ENCODE measurements around the gene WNK2.
A peak's percentile ranks its signal among the peaks of the same experiment; 100 is the strongest.

WNK2 gene

DNA sequence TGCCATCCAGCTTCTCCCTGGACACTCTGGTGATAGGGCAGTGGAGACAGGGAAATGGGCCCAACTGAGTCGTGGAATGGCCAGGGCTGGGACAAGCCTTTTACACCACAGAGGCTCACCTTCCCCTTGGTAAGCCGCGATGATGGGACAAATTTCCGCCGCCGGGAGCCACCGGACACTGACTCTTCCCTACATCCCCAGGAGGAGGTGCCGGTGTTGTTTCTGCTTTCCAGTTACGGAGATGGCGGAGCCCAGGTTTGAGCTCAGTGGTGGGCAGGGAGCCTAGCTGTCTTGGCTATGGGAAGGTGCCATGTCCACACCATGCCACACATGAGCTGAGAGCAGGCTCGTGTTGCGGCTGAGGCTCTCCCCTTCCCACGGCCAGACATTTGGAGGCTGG lies 19.9 kb upstream of the WNK2 start:
- DNase-seq = no peak

DNA sequence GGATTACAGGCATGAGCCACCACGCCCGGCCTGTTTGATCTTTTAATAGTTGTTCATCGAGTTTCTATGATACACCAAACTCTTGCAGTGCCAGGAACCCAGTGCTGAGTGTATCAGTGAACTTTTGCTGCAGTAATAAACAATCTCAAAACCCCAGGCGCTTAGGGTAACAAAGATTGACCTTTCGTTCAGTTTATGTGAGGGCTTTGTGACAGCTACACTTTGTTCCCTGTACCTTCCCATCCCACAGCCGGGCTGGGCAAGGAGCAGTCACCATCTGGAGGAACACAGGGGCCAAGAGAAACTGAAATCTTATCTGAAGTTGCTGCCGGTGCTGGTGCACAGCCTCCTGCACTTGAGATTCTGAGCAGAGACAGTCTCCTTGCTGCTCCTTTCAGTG lies 17.2 kb upstream of the WNK2 start:
- DNase-seq = no peak

DNA sequence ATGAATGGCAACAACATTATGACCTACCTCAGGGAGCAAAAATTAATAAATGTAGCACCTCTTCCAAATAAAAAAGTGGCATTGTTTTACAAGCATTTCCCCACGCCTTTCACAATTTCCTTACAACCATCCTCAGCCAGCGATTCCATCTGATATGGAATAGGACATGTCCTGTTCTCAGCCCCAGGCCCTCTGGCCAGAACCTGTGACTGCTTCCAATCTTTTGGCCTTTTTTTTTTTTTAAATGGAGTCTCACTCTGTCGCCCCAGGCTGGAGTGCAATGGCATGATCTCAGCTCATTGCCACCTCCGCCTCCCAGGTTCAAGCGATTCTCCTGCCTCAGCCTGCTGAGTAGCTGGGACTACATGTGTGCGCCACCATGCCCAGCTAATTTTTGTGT lies 16.8 kb upstream of the WNK2 start:
- no peak for DNase-seq

DNA sequence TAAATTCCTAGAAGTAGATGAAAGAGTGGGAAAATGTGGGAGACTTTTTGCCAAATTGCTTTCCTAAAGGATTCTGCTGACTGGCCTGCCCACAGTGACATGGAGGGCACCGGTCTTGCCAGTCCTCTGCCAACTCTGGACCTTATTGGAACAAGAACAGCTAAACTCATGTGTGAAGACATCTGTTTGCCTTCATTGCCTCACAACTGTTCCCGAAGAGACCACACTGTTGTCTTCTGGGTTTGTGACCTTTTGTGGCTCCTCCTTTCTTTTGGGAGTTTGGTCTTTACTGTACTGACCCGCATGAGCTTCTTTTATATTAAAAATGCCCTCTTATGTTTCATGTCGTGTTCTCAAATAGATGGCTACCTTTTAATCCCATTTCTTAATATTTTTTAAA lies 16.1 kb upstream of the WNK2 start:
- DNase-seq = no peak

DNA sequence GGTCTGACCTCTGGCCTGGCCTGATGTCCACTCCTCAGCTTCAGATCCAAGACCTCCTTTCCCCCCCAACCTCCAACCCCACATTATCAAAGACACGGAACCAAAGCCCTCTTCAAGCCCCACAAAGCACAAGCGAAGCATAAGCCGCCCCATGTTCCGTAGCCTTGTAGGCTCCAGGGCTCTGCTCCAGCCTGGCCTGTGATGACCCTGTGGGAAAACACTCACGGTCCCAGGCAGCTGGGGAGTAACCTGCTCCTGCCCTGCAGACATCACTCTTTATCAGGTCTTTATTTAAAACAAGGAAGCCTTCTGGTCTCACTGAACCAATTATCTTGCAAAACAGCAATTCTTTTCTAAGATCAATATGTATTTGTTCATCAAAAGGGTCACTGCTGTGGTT lies 15.4 kb upstream of the WNK2 start:
- no peak for DNase-seq

DNA sequence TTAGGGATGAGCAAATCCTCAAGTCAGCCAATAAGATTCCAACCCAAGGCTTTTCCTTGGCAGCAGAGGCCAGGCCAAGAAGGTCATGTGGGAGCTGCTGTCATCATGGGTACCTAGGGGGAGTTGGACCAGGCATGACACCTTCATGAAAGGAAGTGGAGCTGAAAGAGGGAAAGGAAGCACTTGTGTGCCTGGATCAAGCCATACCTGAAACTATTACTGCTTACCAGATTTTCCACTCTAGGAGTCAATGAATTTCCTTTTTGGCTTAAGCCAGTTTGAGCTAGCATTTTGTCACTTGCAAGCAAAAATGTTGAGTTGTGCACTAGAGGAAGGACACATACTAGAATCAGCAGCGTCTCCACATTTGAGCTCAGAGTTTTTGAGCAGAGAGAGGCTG lies 14.5 kb upstream of the WNK2 start:
- DNase-seq = no peak

DNA sequence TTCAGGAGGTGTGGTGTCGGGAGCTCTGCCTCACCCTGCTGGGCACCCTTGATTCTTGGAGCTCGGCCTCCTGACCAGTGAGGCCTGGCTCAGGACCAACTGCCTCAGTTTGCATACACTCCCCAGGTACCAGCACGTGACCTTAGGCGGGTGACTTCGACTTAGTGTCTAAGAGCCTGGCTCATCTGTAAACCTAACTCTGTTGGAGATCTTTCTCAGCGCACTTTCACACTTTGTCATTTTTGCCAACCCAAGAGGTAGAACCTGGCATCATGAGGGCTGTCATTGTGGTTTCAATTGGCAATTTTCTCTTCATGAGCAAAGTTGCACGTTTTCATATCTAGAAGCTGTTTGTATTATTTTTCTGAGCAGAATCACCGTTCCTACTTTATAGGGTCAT lies 13.4 kb upstream of the WNK2 start:
- DNase-seq = no peak

DNA sequence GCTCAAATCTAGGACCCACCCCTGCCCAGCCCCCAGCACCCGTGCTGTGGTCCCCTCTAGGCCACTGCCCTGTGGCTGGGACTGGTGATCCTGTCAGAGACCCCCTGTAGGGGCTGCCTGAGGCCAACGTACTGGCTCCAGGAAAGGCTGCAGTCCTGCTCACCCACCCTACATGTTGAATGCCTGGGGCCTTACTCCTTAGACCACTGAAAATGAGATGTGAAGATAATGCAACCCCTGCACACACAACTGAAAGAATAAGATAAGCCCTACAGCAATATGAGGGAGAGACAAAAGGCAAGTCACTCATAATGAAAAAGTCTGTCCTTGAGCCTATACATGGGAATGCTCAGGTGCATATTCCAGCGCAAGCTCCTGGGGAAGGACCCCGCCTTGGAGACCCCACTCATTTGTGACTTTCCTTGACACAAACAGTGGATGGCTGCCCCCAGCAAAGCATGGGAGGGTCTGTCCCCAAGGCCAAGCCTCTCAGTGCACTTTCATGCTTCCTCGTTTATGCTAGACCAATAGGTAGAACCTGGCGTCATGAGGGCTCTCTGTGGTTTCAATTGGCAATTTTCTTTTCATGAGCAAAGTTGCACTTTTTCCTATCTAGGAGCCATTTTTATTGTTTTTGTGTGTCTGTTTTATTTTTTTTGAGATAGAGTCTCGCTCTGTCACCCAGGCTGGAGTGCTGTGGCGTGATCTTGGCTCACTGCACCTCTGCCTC lies 12.5 kb upstream of the WNK2 start:
- no peak for DNase-seq

DNA sequence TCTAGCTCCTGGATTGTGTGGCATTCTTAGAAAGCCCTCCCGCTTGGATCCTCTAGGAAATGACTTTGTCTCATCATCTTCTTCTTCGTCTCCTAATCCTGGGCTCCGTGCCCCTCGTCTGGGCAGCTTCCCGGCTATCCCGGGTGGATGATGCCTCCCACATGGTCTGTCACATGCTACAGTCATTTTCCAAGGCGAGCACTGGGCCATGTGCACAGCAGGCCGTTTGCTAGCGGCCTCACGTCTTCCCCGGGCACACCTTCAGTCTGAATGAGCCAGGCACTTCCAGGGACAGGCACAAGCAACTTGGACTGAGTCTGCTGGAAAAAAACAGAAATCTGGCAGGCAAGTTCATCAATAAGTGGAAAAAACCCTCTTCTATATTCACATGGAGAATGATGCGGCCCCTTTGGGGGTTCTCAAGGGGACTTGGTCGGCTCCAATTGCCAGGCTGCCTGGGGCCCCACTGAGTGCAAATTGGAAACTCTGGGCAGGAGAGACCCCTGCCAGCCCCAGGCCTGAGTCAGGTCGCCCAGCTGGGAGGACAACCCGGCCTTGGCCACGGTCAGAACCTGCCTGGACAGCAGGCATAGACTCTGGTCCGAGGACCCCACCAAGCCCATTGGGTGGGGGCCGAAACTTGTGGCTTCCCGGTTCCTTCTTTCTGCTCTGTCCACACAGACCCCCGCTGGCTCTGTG lies 11.1 kb upstream of the WNK2 start:
- DNase-seq = no peak

DNA sequence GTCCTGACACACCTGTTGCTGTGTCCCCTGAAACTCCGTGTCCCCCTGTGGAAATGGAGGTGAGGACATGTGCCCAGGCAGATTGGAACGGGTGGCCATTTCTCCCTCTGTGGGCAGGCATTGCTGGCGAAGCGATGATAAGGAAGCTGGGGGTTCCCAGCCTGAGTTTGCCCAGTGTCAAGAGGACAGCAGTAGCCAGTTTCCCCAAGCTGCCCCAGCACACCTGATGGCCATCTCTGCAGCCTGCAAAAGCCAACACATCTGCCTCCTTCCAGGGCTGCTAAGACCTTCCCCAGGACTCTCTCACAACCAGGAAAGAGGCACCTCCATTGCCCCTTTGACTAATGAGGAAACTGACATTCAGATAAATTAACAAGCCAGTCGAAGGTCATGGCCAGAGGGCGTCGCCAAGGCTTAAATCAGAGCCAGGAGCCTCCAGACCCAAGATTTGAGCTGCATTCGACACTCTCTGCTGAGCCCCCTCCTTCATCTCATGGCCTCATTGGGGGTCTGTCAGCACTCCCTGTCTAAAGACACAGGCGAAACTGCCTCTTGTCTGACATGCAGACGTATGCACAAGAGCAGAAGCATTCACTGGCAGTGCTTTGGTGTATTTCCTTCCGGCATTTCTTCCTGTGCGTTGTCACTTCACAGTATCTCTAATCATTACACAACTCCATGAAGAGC lies 10.4 kb upstream of the WNK2 start:
- DNase-seq = no peak

DNA sequence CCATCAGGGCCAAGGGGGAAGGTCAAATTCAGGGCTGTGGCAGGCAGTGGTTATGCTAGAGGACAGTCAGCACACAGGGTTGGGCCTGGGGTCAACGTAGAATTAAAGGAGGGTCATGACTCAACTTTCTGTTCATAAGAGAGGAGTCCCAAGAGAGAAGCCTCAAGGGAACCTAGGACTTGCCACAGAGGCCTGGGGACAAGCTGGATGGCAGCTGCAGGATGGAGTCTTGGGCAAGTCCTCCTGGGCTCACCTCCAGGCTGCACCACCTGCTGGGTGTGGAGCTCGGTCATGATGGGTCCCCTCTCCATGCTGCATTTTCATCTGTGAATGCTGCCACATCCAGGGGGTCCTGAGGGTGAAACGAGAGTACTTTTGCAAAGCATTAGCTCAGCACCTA lies 9.0 kb upstream of the WNK2 start:
- DNase-seq = no peak

DNA sequence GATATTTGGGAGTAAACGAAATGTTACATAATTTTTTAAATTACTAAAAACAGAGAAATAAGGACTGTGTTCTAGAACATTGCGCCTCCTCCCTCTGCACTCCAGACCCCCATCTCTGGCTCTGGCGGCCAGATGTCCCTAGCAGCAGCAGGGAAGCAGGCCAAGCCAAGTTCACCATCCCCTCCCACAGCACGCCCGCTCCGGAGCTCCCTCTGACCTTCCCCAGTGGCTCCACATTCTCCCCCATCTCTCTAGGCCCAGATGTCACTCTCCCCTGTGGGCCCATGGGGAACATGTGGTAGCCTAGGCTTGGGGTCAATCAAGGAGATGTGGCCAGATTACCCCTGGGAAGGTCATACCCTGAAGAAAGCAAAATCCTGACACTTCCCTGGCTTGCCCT lies 6.3 kb upstream of the WNK2 start:
- no peak for DNase-seq

DNA sequence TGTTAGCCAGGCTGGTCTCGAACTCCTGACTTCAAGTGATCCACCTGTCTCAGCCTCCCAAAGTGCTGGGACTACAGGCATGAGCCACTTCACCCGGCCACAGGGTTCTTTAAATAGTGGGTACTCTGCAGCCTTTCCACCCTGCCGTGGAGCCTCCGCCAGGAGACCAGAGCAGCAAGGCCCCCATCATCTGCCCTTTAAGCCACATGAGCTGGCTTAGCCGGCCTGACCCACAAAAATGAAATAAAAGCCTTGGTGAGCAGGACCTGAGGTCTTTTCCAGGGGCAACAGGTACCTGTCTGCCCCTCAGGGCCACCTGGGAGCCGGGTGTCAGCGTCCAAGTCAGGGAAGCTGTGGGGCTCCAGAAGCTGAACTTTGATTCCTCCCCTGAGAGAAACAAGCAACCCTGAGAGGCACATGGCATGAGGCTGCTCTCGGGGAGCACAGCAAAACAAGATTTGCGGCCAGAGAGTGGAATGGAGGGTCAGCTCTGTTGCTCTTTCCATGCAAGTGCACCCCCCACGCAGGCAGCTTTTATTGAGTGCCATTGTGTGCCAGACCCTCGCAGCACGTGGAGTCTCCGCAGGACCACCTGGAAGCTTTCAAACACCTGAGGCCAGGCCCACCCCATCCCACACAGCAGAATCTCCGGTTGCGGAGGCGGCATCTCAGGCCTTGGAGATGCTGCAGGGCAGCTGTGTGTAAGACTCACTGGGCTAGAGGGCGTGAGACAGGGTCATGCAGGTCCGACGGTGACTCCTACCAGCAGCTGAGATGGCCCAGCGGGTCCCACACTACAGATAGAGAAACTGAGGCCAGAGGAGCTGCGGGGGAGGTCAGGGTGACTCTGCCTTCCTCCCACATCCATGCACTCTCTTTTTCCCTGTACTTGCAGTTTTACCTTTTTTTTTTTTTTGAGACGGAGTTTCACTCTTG lies 4.8 kb upstream of the WNK2 start:
- DNase-seq = no peak

DNA sequence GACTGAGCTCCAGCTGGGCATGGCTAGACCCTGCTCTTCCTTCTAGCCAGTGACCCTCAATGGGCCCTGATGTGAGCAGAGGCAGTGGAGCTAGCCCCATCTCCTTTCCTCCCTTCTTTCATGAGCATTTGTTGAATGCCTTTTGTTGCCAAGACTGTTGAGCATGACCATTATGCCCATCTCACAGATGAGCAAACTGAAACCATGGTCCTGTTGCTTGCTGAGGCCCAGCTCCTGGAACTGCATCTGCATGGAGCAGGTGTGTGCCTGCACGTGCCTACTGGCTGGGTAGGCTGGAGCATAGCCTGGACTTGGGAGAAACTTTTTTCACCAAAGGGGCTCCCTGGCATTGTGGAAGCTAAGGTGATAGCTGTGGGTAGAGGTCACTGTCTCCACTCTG lies 3.0 kb upstream of the WNK2 start:
- no peak for DNase-seq

DNA sequence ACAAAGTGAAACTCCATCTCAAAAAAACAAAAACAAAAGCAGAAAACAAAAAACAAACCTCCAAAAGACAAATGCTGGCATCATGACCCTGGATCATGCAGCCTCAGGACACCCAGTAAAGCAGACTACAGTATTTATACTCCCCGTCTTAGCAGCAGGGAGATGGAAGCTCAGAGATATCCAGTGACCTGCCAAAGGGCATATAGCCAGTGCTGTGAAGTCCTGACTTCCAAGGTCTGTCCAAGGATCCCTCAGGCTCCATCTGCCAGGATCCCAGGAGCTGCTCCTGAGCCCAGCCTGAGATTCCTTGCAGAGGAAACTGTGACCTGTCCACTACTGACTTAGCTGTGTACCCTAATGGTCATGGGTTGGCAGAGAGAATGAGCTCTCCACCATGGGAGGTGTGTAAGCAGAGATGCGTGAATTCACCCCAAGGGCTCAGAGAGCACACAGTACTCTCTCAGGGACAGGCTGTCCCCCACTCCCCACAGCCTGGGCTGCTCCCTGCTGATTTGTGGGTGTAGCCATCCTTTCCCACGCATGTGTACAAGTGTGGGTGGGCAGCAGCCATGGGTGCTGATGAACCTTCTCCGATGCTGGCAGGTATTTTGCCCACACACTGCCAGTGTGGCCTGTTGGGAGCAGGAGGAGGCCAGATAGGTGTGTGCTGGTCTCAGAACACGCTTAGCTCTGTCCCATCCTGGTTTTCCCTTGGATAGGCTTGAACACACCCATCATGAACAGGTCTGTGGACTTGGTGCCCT lies 2.1 kb upstream of the WNK2 start:
- no peak for DNase-seq

DNA sequence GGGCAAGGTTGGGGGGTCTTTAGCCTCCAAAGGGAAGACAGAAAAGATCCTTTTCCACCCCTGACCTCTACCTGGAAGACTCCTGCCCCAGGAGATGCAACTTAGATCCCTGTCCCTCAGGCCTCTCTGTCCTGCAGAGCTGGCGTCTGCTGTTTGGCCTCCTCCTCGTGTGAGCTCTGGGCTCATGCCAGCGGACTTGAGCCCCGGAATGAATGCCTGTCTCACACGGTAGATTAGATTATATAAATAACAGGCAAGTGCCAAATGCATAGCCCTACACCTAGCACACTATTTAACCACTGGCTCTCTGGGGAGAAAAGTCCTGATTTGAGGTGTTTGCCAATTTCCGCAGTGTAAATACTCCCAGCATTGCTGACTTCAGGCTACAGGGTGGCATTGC lies 1.4 kb upstream of the WNK2 start:
- no peak for DNase-seq

DNA sequence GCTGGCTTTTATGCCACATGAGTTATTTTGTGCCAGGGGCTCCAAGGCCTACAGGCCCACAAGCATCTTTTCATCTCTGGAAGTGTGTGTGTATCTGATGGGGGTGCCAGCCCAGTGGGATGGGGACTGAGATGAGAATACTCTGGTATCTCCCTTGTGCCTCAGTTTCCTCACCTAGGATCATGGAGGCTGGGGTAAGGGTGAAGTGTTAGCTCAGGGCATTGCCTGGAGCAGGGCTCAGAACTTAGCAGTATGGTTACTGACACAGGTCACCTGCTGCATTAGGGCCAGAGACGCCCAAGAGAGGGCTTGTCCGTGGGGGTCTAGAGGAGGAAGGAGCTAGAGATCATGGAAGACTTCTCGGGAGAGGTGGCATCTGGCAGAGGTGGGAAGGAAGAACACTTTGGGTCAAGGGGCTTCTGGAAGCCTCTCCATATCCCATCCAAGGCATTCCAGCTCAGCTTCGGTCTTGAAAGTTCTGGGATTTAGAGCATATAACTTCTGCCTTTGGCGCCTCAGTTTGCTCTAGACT lies 742 bp upstream of the WNK2 start:
- no peak for DNase-seq

DNA sequence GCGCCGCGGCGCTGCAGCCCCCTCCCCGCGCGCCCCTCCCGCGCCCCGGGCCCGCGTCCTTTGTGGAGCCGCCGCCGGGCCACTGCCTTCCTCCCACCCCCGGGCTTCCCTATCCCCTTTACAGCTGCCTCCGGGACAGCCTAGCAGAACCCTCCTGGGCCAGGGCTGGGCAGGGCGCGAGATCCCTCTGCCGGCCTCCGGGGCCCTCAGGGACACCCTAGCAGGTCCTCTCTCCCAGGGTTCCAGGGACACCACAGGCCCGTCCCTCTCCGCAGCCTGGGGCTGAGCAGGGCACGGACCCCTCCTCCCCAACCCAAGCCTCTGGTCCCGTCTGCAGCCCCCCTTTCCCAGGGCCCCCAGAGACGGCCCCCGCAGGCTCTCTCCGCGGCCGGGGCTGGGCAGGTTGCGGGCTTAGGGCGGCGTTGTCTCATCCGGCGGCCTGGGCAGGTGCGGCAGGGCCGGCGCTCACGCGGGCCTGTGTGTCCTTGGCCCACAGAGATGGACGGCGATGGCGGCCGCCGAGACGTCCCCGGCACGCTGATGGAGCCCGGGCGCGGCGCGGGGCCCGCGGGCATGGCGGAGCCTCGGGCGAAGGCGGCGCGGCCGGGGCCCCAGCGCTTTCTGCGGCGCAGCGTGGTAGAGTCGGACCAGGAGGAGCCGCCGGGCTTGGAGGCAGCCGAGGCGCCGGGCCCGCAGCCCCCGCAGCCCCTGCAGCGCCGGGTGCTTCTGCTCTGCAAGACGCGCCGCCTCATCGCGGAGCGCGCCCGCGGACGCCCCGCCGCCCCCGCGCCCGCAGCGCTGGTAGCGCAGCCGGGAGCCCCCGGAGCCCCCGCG lies 710 bp downstream of the WNK2 start:
- DNase-seq = peak; percentile 5

DNA sequence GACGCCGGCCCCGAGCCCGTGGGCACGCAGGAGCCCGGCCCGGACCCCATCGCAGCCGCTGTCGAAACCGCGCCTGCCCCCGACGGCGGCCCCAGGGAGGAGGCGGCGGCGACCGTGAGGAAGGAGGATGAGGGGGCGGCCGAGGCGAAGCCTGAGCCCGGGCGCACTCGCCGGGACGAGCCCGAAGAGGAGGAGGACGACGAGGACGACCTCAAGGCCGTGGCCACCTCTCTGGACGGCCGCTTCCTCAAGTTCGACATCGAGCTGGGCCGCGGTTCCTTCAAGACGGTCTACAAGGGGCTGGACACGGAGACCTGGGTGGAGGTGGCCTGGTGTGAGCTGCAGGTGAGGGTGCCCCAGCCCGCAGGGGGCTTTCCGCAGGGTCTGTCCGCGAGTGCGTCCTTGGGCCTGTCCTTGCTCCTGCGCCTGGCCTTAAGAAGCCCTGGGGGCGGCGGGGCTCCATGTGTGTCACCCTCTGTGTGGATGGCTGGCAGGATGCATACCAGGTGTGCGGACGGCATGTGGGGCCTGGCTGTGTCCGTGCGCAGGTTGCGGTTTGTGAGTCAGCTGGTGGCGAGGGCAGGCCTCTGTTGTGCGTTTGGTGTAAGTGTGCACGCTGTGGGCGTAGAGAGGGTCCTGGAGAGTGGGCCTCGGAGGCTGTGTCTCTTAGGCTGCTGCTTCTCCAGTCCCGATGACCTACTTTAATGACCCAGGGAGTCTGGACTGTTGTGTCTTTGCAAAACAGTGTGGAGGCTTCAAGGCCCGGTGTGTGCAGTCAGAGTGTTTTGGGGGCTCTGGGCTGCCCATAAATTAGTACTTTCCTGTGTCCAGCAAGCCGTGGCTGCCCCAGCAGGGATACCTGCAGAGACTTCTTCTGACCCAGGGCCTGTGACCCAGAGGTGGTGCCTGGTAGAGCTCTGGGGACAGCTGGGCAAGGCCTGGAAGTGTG lies 1.6 kb downstream of the WNK2 start:
- DNase-seq = no peak
